ENCODE measurements around the gene KCNMB1.

DNA sequence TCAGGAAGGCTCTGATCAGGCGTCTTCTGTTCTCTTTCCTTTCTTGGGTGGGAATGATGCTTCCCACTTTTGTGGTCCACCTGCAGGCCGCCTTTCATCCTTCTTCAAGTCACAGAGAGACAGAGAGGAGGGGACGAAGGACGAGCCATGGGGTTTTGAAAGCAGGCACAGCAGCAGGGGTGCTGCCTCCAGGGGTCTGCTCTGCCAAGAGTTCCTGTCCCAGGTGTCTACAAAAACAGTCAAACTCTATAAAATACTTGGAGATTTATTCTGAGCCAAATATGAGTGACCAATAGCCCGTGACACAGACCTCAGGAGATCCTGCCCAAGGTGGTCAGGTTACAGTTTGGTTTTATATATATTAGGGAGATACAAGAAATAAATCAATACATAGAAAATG lies 57.1 kb downstream of the KCNMB1 start:
- TF ChIP-seq, protein P1, sequence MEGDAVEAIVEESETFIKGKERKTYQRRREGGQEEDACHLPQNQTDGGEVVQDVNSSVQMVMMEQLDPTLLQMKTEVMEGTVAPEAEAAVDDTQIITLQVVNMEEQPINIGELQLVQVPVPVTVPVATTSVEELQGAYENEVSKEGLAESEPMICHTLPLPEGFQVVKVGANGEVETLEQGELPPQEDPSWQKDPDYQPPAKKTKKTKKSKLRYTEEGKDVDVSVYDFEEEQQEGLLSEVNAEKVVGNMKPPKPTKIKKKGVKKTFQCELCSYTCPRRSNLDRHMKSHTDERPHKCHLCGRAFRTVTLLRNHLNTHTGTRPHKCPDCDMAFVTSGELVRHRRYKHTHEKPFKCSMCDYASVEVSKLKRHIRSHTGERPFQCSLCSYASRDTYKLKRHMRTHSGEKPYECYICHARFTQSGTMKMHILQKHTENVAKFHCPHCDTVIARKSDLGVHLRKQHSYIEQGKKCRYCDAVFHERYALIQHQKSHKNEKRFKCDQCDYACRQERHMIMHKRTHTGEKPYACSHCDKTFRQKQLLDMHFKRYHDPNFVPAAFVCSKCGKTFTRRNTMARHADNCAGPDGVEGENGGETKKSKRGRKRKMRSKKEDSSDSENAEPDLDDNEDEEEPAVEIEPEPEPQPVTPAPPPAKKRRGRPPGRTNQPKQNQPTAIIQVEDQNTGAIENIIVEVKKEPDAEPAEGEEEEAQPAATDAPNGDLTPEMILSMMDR (IDR thresholded peaks at IDR 0.05 in 4 of 5, conservative IDR thresholded peaks at IDR 0.05 in 1 of 5) = no peak
- TF ChIP-seq POLR2A (IDR thresholded peaks at IDR 0.05) = no peak
